ENCODE data around the gene ISOC2.
A peak's percentile ranks its signal among the peaks of the same experiment; 100 is the strongest.

ISOC2 gene

GRCh38 chr19:55476100-55476775 is 14.8 kb upstream of the ISOC2 start, which contains the start of gene ZNF628:
ZNF628 (plus strand) TSS chr19:55476617; CDS start chr19:55479911, 3,294 bp downstream.
- peak; percentile 98 for DNase-seq

DNA sequence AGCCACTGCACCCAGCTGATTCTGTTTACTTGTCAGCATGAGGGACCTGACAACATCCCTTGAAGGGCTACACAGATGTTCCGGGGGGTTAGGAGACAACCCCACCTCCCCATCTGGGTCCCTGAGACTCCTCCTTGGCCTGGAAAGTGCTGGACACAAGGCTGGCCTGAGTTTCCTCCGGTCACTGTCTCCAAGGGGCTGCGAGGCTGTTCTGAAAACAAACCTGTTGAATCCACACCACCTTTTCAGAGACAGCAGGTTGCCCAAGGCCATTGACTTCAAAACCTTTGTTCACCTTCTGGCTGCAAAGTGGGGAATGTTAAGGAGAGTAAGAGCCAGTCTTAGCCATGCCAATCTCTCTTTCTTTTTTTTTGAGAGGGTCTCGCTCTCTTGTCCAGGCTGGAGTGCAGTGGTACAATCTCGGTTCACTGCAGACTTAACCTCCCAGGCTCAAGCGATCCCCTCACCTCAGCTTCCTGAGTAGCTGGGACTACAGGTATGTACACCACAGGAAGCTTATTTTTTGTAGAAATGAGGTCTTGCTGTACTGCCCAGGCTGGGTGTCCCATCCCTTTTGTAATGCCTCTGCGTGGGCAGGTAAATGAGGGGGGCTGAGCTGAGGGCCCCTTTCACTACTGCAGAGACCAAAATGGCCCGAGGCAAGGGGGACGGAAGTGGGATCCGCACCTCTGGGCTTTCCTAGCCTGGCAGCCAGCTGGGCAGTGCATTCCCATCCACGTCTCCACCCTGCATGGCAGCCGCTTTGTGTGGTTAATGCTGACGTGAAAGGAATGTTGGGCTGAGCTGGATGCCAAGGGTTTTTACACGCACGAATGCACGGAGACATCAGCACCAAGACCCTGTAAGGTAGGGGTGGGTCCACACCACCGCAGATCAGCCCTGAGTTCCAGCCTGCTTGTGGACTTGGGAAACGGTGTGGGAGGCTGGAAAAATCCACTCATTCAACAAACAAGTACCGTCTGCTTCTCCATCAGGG is 13.1 kb upstream of the ISOC2 start:
- no peak for DNase-seq

DNA sequence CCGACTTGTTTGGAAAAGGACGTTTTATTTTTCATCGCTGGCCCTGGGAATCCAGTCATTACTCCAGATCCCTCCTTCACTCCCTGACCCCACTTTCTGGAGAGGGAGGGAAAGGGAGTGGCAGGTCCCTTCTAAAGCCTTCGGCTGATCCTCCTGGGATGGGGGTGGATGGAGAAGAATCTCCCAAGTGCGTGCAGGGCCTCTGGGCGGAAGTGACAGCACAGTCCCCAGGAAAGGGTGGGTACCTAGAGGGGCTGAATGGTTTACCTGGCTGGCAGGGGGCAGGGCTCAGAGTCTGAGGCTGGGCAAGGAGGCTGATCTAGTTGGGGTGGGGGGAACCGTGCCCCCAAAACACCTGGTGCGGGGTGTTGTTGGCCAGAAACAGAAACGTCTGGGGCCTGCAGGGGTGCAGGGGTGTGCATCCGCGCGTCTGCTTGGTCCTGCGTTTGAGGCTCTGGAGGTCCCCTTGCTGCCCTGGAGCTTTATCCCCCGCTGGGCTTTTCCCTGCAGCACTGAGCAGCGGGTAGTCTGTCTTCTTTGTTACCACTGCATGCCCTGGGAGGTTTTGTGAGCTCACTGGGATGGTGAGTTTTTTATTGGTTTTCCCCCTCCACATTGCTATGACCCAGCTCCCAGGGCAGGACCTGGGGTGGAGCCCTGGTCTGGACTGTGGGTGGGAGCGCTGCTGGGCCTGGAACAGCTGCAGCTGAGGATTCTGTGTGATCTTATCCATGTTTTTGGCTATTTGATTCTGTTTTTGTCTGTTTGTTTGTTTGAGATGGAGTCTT is 12.0 kb upstream of the ISOC2 start:
- DNase-seq: no peak

GRCh38 chr19:55472463-55472862 is 11.0 kb upstream of the ISOC2 start:
- DNase-seq: no peak

GRCh38 chr19:55471266-55471665 is 9.8 kb upstream of the ISOC2 start:
- DNase-seq: no peak

GRCh38 chr19:55468054-55468393 is 6.6 kb upstream of the ISOC2 start:
- DNase-seq: no peak

- DNase-seq: no peak
Observed at GRCh38 chr19:55467236-55468053, 6.0 kb upstream of the ISOC2 start.

- DNase-seq: no peak
Observed at GRCh38 chr19:55466241-55466614, 4.8 kb upstream of the ISOC2 start.

DNA sequence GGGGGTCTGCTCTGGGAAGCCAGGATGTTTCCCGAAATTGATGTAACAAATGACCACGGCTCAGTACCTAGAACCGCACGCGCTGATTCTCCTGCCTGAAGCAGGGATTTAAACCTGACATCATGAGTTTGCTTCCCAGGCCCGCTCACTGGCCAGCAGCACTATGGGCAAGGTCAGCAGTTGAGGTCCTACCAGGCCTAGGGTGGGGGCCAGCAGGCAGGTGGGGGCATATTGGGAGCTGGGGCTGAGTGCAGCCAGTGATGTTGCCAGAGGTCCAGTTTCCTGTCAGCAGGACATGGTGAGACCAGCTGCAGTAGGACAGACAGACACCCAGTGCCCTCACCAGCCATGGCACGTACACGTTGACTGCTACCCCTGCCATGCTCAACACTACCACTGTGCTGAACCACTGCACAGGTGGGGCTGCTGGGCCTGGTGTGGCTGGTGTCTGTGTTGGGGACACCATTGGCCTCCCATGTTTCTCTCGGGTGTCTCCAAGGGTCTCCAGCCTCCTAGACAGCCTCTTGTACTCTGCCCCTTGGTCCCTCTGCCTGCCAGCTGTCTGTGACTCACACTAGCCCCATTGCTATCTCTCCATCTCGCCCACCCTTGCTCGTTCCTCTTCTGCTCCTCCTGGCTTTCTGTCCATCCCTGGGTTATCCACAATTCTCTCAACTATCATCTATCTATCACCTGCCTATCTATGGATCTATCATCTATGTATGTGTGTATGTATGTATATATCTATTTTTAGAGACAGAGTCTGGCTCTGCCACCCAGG is 4.2 kb upstream of the ISOC2 start:
- no peak for DNase-seq

DNA sequence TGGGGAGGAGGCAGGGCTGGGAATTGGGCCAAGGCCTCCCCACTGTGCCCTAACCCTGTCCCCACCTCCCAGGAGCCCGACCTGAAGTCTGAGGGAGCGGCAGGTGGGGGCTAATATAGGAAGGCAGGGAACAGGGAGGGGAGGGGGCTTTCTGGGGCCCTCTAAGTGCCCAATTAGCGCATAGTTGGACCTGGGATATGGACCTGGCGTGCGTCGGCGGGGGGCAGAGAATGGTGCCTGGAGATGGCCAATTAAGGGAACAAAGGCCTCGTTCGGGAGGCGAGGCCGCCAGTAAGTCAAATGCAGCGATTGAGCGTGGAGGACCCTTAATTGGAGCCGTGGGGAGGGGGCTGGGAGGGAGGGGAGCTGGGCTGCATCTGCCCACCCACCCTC is 3.2 kb upstream of the ISOC2 start, which contains the start of gene C19orf85:
Gene C19orf85 (minus strand): TSS at position 90 of the 393 bp plus-strand sequence. CDS start 197 bp downstream, outside the sequence.
- no peak for DNase-seq

DNA sequence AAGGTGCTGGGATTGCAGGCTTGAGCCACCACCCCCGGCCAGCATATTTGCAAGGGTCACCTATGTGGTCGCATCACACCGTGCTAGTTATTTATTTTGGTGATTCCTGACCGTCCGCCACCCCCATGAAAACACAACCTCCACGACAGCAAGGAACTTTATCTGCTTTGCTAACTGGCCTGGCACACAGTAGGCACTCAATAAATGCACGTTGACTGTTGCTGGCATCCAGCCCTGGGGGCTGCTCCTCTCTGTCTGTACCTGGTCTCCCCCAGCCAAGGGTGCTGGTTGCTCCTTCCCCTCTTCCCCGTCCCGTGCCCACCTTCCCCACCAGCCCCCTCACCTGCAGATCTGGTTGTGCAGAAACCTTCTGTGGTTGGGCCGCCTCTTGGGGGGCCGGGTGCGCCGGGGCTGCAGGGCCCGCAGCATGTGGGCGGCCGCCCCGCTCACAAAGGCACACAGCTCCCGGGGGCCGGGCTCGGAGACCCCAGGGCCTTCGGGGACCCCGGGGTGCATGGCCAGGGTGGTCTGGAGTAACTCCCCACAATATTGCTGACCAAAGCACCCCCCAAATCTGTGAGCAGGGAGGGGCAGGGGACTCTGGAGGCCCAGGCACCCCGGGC is 2.7 kb upstream of the ISOC2 start:
- DNase-seq: no peak

DNA sequence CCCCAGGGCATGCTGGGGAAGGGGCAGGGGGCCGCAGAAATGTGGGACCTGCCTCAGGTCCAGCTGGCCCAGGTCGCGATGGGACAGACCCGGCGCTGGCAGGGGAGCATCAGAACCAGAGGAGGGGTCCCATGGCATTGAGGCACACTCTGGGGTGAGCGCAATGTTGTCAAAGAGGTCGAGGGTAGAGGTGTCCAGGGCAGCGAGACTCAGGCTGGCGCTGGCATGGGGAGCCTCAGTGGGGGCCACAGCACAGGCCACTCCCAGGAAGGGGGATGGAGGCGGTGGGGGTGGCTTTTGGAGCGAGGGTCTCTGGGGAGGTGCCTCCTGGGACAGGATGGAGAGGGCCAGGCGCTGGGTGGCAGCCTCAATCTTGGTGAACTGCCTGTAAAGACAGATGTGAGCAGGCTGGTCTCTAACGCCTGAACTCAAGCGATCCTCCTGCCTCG is 2.2 kb upstream of the ISOC2 start:
- DNase-seq: no peak

DNA sequence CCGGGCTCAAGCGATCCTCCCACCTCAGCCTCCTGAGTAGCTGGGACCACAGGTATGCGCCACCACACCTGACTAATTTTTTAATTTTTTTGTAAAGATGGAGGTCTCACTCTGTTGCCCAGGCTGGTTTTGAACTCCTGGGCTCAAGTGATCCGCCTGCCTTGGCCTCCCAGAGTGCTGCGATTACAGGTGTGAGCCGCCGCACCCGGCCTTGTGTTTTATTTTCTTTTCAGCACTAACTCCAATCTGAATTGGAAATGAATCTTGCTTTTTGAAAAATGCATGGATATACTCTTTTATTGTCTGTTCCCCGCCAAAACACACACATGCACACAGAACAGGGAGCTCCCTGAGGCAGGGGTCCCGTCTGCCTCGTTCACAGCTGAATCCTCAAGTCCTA is 1.3 kb upstream of the ISOC2 start:
- no peak for DNase-seq

GRCh38 chr19:55461974-55462626 is 658 bp upstream of the ISOC2 start:
- peak; percentile 27 to 30 for DNase-seq

GRCh38 chr19:55460670-55461258 is 678 bp downstream of the ISOC2 start:
- DNase-seq: peak in 1 of 2 experiments; percentile 50

- no peak for DNase-seq
Observed at GRCh38 chr19:55459950-55460657, 1.3 kb downstream of the ISOC2 start.

DNA sequence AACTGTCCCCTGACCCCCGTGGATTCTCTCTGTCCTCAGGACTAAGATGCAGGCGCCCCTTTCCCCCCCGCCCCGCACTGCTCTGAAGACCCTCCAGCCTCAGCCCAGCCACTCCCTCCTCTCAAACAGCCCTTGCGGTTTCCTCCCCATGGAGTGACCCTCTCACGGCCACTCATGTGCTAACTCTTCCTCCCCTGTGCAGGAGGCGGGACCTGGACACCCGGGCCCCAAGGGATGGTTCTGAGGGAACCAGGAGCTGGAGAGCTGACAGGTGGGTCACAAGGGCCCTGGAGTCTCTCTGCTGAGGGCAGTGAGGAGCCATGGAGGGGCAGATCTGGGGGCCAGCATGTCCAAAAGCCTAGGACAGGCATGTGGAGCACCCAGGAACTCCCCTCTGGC is 1.9 kb downstream of the ISOC2 start:
- DNase-seq: no peak

GRCh38 chr19:55457683-55458457 is 3.6 kb downstream of the ISOC2 start:
- DNase-seq: no peak
